Hepatocyte (in vitro differentiated cells): ENCODE results near the gene LRRC9.

ENCODE experiments used
- EZH2 ChIP-seq: fragments of 200-600 bp; sonication (generic); IDR thresholded peaks from 2 replicates; pipeline ENCODE4 v1.6.1; 2016; ENCODE audit warnings: antibody characterized with exemption, mild to moderate bottlenecking, borderline replicate concordance
- TF ChIP-seq, protein P1 (sequence below): fragments of 200-600 bp; sonication (generic); IDR thresholded peaks from 2 replicates; pipeline ENCODE4 v1.5.1; 2016; ENCODE audit warnings: antibody characterized with exemption, mild to moderate bottlenecking; ENCODE audit not compliant: poor library complexity

DNA sequence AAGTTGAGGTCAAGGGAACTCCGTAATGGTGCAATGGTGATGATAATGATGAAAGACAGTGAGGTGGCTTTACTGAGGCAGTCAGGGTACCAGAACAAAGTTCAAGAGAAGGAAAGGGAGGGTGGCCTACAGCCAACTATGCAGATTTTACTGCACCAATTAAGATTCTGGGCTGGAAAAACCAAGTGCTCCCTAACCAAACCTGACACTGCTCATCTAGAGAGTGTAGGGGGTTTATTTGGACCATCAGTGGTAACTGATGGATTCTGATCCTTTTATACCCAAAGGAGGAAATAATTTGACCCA, 387 bp downstream of the LRRC9 start:
- TF ChIP-seq, protein P1, sequence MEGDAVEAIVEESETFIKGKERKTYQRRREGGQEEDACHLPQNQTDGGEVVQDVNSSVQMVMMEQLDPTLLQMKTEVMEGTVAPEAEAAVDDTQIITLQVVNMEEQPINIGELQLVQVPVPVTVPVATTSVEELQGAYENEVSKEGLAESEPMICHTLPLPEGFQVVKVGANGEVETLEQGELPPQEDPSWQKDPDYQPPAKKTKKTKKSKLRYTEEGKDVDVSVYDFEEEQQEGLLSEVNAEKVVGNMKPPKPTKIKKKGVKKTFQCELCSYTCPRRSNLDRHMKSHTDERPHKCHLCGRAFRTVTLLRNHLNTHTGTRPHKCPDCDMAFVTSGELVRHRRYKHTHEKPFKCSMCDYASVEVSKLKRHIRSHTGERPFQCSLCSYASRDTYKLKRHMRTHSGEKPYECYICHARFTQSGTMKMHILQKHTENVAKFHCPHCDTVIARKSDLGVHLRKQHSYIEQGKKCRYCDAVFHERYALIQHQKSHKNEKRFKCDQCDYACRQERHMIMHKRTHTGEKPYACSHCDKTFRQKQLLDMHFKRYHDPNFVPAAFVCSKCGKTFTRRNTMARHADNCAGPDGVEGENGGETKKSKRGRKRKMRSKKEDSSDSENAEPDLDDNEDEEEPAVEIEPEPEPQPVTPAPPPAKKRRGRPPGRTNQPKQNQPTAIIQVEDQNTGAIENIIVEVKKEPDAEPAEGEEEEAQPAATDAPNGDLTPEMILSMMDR, result no peak
- TF ChIP-seq EZH2, result no peak
